Muscle of arm (tissue), 12 donors: ENCODE measurements around the gene AIMP1. TPM values are rescaled to one million over a fixed set of nuclear protein-coding genes. Genes with fewer than 3 reads are reported as not detected.

Experiments used
- polyA plus RNA-seq, 12 donors: library from polyadenylated mRNA; unstranded; fragments of 120-200 nt; gene quantifications; one replicate each; pipeline ENCODE4 v1.2.1, GENCODE V29; 2013; ENCODE audit not compliant: insufficient read length in 12 of 12

Gene AIMP1
- polyA plus RNA-seq, 12 donors, result 41.3 to 59.7 (median 50.0) TPM; not detected in 1

Other genes starting within 250 kb of the AIMP1 start
- gene TBCK, start 341 bp upstream of the AIMP1 start, polyA plus RNA-seq, result 10 to 100 TPM in 11 of 12 donors, not detected in 1; 12.9 to 39.3 (median 28.9) TPM
- under 1 TPM in 1 of 12 donors, not detected in 11; 0.18 TPM for gene GIMD1, start 52.2 kb downstream of the AIMP1 start, polyA plus RNA-seq